NCI-H524 (cell line): ENCODE results near the gene PRMT7.

Experiments used
- DNase-seq, 2 experiments: peaks; one replicate each; lab custom pipeline; 2025; lab: John Stamatoyannopoulos, UW

Gene PRMT7

GRCh38 chr16:68395167-68395786 lies 84.5 kb downstream of the PRMT7 start:
- DNase-seq: no peak

- DNase-seq: no peak
These were observed 85.0 kb downstream of the PRMT7 start for GRCh38 chr16:68395815-68396214.

GRCh38 chr16:68396481-68396880 lies 85.7 kb downstream of the PRMT7 start:
- DNase-seq: peak in 1 of 2 experiments; percentile 14

GRCh38 chr16:68397710-68398201 lies 86.9 kb downstream of the PRMT7 start:
- DNase-seq: no peak

- DNase-seq: no peak
These were observed 88.6 kb downstream of the PRMT7 start for GRCh38 chr16:68399456-68399855.

GRCh38 chr16:68400083-68400923 lies 89.5 kb downstream of the PRMT7 start:
- no peak for DNase-seq

- no peak for DNase-seq
These were observed 90.2 kb downstream of the PRMT7 start for GRCh38 chr16:68400924-68401460.

- DNase-seq: no peak
These were observed 91.3 kb downstream of the PRMT7 start for GRCh38 chr16:68401871-68402747.

- no peak for DNase-seq
These were observed 91.9 kb downstream of the PRMT7 start for GRCh38 chr16:68402748-68403040.

- DNase-seq: no peak
These were observed 92.4 kb downstream of the PRMT7 start for GRCh38 chr16:68403177-68403576.

- DNase-seq: no peak
These were observed 92.9 kb downstream of the PRMT7 start for GRCh38 chr16:68403704-68404103.

- DNase-seq: no peak
These were observed 94.0 kb downstream of the PRMT7 start for GRCh38 chr16:68404736-68405345.

- DNase-seq: no peak
These were observed 95.8 kb downstream of the PRMT7 start for GRCh38 chr16:68406458-68407152.
